HG02798 (cell line): ENCODE results near the gene AKAP9.
"Not testable (repeated sequence)": the region's sequence is repeated elsewhere in the genome, so short reads cannot be mapped to it uniquely, and the experiment has no call there.

Source experiments
- ATAC-seq: cut with Tn5 transposase; IDR thresholded peaks from one replicate; pipeline ENCODE4 v1.9.1; 2021; ENCODE audit warnings: mild to moderate bottlenecking; ENCODE audit not compliant: unreplicated experiment, poor library complexity

The AKAP9 gene

DNA sequence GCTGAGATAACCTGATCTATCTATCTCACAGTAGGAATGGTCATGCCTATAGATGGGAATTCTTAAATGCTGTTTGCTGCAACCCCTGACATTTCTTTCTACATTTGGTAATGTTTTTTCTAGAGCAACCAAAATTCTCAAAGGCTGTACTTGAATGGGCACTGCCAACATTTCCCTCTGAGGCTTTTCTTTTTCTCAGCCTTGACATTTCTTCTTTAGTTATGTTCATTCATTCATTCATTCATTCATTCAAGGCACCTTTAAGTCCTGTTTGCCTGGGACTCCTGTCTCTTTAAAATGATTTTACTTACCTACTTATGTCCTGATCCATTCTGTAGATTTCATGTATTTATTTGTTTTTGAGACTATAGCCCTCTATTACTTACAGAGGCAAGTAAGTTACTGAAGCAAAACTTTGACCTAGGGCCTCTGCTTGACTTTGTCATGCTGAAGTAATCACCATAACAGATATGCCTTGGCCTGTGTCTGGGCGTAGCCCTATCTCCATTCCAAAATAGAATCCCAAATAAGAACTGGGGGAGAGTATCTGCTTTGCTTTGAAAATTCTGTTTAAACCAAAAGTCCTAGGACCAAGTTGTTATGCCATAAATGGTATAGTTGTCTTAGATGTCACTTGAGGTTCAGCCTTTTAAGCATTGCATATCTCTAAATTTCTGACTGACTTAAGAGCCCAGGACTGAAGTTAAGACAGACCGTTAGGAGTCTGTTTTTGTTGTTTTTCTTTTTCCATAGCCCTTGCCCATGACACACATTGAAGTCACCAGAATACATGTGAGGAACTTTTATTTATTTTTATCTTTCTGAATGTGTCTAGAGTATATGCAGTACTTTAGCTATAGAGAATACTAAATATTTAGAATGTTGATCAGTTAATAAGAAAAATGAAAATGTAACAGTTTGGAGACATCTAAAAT, 59.2 kb downstream of the AKAP9 start:
- no peak for ATAC-seq

DNA sequence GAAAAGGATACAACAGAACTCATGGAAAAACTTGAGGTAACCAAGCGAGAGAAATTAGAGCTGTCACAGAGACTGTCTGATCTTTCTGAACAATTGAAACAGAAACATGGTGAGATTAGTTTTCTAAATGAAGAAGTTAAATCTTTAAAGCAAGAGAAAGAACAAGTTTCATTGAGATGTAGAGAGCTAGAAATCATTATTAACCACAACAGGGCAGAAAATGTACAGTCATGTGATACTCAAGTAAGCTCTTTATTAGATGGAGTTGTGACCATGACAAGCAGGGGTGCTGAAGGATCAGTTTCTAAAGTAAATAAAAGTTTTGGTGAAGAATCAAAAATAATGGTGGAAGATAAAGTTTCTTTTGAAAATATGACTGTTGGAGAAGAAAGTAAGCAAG, 62.1 kb downstream of the AKAP9 start:
- ATAC-seq, result peak; percentile 66

- ATAC-seq, result no peak
These were observed 65.4 kb downstream of the AKAP9 start for GRCh38 chr7:92006046-92006445.

DNA sequence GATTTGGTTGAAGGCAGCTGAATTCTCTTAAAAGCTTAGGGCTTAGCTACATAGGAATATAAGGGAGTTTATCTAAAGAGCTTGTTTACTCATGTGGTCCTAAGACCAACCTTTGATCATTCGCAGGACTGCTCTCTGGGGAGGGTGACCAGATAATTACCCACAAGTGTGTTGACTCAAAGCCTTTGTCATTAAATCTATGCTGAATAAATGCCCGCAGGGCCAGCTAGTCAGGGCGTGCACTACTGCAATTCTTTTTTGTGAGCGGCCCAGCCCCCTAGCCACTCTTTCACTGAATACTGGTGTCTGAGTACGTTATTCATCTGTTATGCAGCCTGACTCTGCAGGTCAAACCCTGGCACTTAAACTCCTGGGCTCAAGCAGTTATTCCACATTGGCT, 69.6 kb downstream of the AKAP9 start:
- no peak for ATAC-seq

DNA sequence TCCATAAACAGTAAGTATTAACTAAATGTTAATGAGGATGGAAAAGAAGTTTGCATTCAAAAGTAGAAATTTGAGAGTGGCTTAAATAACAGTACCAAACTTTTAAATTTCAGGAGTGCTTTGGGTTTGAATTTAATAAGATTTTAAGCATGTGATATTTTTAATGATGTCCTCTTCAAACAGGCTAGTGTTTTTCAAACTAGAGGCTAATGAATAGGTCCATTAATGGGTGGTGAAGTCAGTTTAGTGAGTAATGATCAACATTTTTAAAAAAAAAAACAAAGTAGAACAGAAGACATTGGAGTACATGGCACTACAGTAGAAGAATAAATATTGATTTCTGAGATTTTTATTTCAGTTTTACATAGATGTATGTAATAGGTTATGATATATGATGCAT, 72.9 kb downstream of the AKAP9 start:
- no peak for ATAC-seq

DNA sequence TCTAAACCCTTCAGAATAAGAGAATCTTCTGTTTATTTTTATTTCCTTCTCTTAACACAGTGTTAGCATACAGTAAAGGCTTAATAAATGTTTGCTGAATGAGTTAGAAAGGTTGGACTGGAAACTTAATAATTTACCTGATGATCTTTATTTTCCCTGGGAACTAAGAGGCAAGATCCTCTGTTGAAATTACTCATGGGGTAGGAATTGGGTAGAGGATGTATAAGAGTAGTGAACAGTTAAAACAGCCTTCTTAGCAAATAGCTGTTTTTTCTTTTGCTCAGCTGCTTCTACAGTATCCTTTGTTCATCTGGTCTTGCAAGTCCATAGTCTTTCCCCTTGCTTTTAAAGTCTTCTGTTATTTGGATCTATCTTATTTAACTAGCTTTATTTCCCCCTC, 80.0 kb downstream of the AKAP9 start:
- no peak for ATAC-seq

DNA sequence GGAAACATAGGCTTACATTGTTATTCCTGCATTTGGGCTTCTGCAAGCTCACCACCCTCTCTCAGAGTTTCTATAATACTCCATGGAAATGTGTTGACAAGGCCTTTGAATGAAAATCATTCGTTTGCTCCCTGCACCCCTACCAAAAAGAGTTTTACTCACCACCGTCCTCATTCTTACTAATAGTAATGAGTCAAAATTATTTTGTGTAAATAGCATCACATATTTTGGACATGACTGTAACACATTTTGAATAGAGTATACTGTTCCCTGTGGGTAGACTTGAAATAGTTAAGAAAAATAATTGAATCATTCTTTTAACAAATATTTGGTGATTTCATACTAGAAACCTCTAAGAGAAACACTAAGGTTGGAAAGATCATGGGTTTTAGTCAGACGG, 84.6 kb downstream of the AKAP9 start:
- ATAC-seq, result no peak

- not testable (repeated sequence) for ATAC-seq
These were observed 86.0 kb downstream of the AKAP9 start for GRCh38 chr7:92026635-92027034.

DNA sequence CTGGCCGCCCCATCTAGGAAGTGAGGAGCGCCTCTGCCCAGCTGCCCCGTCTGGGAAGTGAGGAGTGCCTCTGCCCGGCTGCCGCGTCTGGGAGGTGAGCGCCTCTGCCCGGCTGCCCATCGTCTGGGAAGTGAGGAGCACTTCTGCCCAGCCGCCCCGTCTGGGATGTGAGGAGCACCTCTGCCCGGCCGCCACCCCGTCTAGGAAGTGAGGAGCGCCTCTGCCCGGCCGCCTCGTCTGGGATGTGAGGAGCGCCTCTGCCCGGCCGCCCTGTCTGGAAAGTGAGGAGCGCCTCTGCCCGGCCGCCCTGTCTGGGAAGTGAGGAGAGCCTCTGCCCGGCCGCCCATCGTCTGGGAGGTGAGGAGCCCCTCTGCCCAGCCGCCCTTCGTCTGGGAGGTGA, 86.5 kb downstream of the AKAP9 start:
- not testable (repeated sequence) for ATAC-seq

DNA sequence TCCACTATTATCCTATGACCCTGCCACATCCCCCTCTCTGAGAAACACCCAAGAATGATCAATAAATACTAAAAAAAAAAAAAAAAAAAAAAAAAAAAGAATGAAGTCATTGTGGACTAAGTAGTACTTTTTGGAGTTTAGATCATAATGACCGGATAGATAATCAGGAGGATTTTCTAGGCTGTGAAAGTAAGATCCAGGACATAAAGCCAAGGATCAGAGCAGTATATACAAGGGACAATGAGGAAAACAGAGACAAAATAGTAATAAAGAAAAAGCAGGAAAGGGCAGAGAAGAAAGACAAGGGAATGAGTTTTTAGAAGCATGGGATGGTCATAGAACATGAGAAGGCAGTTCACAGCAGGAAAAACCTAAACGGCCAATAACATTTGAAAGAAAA, 87.6 kb downstream of the AKAP9 start:
- no peak for ATAC-seq

- no peak for ATAC-seq
These were observed 88.0 kb downstream of the AKAP9 start for GRCh38 chr7:92028686-92029085.

GRCh38 chr7:92034116-92034515, 93.5 kb downstream of the AKAP9 start:
- no peak for ATAC-seq

- no peak for ATAC-seq
These were observed 94.9 kb downstream of the AKAP9 start for GRCh38 chr7:92035576-92035975.

- no peak for ATAC-seq
These were observed 99.2 kb downstream of the AKAP9 start for GRCh38 chr7:92039900-92040299.

DNA sequence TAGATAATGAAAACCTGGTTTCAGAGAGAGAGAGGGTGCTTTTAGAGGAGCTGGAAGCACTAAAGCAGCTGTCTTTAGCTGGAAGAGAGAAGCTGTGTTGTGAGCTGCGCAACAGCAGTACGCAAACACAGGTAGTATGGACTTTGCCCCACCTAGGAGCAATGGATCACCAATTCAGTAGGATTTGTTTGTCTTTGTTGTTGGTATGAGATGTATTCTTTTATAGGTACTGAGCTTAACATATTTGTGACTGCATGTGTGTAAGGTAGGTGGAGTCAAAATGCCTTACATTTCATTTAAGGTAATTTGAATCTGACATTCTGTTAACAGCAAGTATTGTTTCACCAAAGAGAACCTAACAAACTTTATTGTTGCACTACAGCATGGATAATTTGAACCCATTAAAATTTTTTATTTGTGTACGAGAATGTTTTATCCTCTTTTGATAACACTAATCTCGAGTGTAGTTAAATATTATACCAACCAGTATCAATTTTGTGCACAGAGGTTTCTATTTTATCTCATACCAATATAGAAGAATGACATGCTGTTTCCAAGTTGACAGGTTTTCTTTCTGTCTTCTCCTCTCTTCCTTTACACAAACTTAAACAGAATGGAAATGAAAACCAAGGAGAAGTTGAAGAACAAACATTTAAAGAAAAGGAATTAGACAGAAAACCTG, 101.5 kb downstream of the AKAP9 start:
- ATAC-seq, result no peak

- no peak for ATAC-seq
These were observed 102.4 kb downstream of the AKAP9 start for GRCh38 chr7:92043098-92043497.

GRCh38 chr7:92043637-92044036, 103.0 kb downstream of the AKAP9 start:
- ATAC-seq, result no peak

DNA sequence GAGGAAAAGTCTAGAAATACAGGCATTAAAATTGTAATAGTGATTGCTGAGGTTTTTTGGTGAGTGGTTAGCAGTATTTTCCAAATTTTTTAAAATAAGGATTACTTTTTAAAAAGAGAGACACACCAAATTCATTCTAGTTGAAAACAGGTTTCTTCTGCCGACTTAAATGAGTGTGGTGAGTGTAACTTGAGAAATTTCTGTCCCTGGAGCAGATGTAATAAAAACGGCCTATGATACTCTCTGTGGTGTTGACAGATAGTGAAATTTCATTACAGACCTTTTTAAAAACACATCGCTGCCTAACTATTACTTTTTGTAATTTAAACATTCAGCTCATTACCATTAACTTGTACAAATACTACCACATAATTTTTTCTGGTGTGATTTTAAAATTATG, 103.5 kb downstream of the AKAP9 start:
- no peak for ATAC-seq

DNA sequence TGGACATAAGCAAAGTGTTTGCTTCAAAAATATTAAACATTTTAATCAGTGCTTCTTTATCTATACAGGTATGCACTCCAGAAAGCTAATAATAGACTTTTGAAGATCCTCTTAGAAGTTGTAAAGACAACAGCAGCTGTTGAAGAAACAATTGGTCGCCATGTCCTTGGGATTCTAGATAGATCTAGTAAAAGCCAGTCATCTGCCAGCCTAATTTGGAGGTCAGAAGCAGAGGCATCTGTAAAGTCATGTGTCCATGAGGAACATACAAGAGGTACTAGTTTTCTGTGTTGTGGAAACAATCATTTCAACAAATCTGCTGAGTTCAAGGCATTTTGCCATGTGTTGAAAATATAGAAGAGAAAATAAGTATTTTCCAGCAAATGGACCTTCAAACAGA, 104.3 kb downstream of the AKAP9 start:
- ATAC-seq, result no peak

GRCh38 chr7:92051655-92052054, 111.0 kb downstream of the AKAP9 start:
- no peak for ATAC-seq

DNA sequence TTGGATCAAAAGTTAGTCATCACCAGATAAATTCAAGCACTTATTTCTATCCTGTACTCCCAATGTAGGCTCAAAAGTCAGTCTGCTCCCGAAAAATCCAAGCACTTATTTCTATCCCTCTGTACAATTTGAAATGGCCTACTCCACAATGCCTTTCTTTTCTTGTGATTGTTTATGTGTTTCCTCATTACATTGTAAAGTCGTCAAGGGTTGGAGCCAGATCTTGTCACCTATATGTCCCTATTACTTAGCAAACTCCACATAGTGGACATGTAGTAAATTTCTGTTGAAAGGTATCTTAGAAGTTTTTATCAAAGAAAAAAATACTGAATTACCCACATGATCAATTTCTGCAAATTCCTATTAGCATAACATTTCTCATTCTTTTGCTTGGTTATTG, 111.5 kb downstream of the AKAP9 start:
- ATAC-seq, result no peak

DNA sequence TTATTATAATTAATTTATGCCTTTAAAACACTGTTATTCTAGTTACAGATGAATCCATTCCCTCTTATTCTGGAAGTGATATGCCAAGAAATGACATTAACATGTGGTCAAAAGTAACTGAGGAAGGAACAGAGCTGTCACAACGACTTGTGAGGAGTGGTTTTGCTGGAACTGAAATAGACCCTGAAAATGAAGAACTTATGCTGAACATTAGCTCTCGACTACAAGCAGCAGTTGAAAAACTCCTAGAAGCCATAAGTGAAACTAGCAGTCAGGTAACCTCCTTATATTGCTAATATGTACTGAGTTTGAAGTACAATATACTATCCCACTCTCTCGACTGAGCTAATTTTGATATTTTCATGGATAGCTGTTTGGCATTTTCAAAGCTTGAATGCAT, 112.0 kb downstream of the AKAP9 start:
- no peak for ATAC-seq
